ENCODE measurements around the gene ELP1. TPM values are rescaled to one million over a fixed set of nuclear protein-coding genes. Genes with fewer than 3 reads are reported as not detected.

The ELP1 gene
- total RNA-seq, 3 donors from 2014 or later (not counting 1 experiment from before 2014, with no cell fraction given), result 21.8 to 33.0 (median 28.2) TPM

- Histone ChIP-seq H3K4me3 (ENCODE audit: low read length) (no peak overlapping the region), H3K4me1 (ENCODE audit: control insufficient read depth, insufficient read depth, low read length) (no peaks in the 10 kb centered on the region), H3K27ac (ENCODE audit: low read length) (no peak overlapping the region), H3K36me3 (ENCODE audit: control insufficient read depth, insufficient read depth, low read length) (peaks cover 72% of the 10 kb centered on the region), H3K9me3 (ENCODE audit: control insufficient read depth, insufficient read depth, low read length) (no peaks in the 10 kb centered on the region), H3K27me3 (ENCODE audit: control insufficient read depth, insufficient read depth, low read length) (no peaks in the 10 kb centered on the region)
- Mint-ChIP-seq H3K27me3 (ENCODE audit: low read depth in 2 of 2) (no peaks in the 10 kb centered on the region), H3K36me3 (peaks cover 44% of the 10 kb centered on the region), H3K4me1 (no peaks in the 10 kb centered on the region), H3K9me3 (no peaks in the 10 kb centered on the region), H3K4me3 (no peak overlapping the region), H3K27ac (no peak overlapping the region)
- TF ChIP-seq CTCF (IDR thresholded peaks at IDR 0.05), result no peak
- WGBS (ENCODE audit: insufficient coverage), result 79% methylated on average over 1 of the region's 4 CpGs
- DNase-seq (no peak), ATAC-seq (no peak)
- intact Hi-C loops (cut with micrococcal nuclease), result no loop called here
Measured at GRCh38 chr9:108874058-108874788, 59.7 kb downstream of the ELP1 start.

- Histone ChIP-seq H3K4me3 (ENCODE audit: low read length) (no peak overlapping the region), H3K36me3 (ENCODE audit: control insufficient read depth, insufficient read depth, low read length) (peaks cover 48% of the 10 kb centered on the region), H3K27me3 (ENCODE audit: control insufficient read depth, insufficient read depth, low read length) (no peaks in the 10 kb centered on the region), H3K27ac (ENCODE audit: low read length) (no peak overlapping the region), H3K9me3 (ENCODE audit: control insufficient read depth, insufficient read depth, low read length) (no peaks in the 10 kb centered on the region), H3K4me1 (ENCODE audit: control insufficient read depth, insufficient read depth, low read length) (no peaks in the 10 kb centered on the region)
- H3K9me3 Mint-ChIP-seq, result no peaks in the 10 kb centered on the region
- H3K36me3 Mint-ChIP-seq, result peaks cover 27% of the 10 kb centered on the region
- H3K27ac Mint-ChIP-seq, result no peak overlapping the region
- H3K27me3 Mint-ChIP-seq (ENCODE audit: low read depth in 2 of 2), result no peaks in the 10 kb centered on the region
- ATAC-seq (no peak), DNase-seq (no peak)
- 67% methylated on average over 3 of the region's 3 CpGs for WGBS (ENCODE audit: insufficient coverage)
- peaks cover 0 to 5% of the 10 kb centered on the region in 2 donors for H3K4me1 Mint-ChIP-seq
- intact Hi-C loops (cut with micrococcal nuclease), result loop anchor here (2.0 kb wide), 1 partner anchor 20 kb away; no protein-coding TSS in a partner anchor
- no peak overlapping the region for H3K4me3 Mint-ChIP-seq
- TF ChIP-seq CTCF (IDR thresholded peaks at IDR 0.05), result no peak
Measured at GRCh38 chr9:108869092-108869725, 64.7 kb downstream of the ELP1 start.

GRCh38 chr9:108867829-108868228, 66.1 kb downstream of the ELP1 start:
- WGBS (ENCODE audit: insufficient coverage), result 90% methylated on average over 3 of the region's 4 CpGs
- Histone ChIP-seq H3K9me3 (ENCODE audit: control insufficient read depth, insufficient read depth, low read length) (no peaks in the 10 kb centered on the region), H3K4me3 (ENCODE audit: low read length) (no peak overlapping the region), H3K27me3 (ENCODE audit: control insufficient read depth, insufficient read depth, low read length) (no peaks in the 10 kb centered on the region), H3K36me3 (ENCODE audit: control insufficient read depth, insufficient read depth, low read length) (peaks cover 34% of the 10 kb centered on the region), H3K4me1 (ENCODE audit: control insufficient read depth, insufficient read depth, low read length) (no peaks in the 10 kb centered on the region), H3K27ac (ENCODE audit: low read length) (no peak overlapping the region)
- Mint-ChIP-seq H3K9me3 (no peaks in the 10 kb centered on the region), H3K4me1 (peaks cover 0 to 5% of the 10 kb centered on the region in 2 donors), H3K27me3 (ENCODE audit: low read depth in 2 of 2) (no peaks in the 10 kb centered on the region), H3K4me3 (no peak overlapping the region), H3K36me3 (peaks cover 27% of the 10 kb centered on the region), H3K27ac (no peak overlapping the region)
- no peak for ATAC-seq
- no peak for TF ChIP-seq CTCF (IDR thresholded peaks at IDR 0.05)
- intact Hi-C loops (cut with micrococcal nuclease), result loop anchor here (2.0 kb wide), 1 partner anchor 19 kb away; no protein-coding TSS in a partner anchor
- DNase-seq, result no peak

Data from natural killer cell (primary cell).